SKM-1 treated with dmso at 0.1 percent for 144 hours (cell line): Measurements from ENCODE around the gene PRAMEF11.
"Not testable (repeated sequence)": the region's sequence is repeated elsewhere in the genome, so short reads cannot be mapped to it uniquely, and the experiment has no call there.

Experiments
- DNase-seq: peaks from one replicate; lab custom pipeline; 2025; ENCODE audit not compliant: unreplicated experiment; lab: John Stamatoyannopoulos, UW

The PRAMEF11 gene

DNA sequence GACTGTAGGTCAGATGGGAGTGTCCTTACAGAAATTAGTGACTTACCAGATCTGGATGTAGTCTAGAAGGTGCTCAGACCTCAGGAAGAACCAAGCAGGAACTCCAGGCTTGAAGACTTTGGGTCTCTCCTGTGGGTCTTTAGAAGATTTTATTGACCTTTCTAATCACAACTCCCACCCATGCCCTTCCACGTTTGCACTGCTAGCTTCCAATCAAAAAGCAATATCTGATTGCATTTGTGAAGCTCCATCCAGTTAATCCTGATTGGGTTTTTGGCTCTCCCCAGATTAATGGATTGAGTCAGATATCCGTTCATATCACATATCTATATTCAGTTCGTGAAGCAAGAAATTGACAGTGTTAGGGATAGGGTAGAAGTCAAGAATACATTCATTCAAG is at the start of gene PRAMEF11:
Gene PRAMEF11, minus strand, starts transcription at position 101 of the 400 bp plus-strand sequence. CDS start 2,621 bp downstream, outside the sequence.
- not testable (repeated sequence) for DNase-seq

DNA sequence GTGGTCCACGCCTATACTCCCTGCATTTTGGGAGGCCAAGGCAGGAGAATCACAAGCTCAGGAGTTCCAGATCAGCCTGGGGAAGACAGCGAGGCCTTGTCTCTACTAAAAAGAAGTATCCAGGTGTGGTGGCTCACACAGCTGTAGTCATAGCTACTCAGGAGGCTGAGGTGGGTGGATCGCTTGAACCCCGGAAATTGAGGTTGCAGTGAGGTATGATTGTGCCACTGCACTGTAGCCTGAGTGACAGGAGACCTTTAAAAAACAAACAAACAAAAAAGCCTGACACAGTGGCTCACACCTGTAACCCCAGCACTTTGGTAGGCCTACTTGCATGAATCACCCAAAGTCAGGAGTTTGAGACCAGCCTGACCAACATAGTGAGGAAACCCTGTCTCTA is 47.2 kb upstream of the PRAMEF11 start:
- not testable (repeated sequence) for DNase-seq

DNA sequence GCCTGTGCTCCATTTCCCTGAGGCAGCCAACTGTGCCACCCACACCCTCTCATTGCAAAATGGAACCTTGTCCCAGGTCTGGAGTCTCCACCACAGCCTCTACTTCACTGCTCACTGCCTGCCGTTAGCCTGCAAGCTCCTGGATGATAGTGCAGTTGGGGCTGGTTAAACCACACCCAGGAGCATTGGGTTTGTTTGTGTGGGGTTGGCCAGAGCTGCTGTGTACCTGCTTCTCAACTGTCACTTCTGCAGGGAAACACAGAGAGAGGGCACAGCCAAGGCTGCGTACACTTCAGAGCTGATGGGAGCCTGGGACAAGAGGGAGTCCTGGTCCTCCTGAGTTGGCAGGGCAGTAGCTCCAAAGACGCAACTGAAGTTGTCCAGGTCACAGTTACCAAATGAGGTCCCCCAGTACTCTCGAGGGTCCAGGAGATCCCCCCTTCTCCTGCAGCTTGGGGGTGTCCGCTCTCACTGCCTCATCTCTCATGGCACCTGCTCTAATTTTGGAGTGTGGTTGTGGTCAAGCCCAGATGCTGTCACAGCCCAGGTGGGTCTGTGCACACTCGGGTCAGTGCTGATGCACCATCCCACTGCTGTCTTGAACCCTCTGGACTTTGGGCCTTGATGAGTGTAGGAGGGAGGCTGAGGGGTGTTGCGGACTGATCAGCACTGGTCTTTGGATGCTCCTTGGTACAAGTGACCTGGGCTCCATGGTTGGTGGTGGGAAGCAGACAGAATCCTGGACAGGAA is 32.1 kb upstream of the PRAMEF11 start:
- DNase-seq, result not testable (repeated sequence)

DNA sequence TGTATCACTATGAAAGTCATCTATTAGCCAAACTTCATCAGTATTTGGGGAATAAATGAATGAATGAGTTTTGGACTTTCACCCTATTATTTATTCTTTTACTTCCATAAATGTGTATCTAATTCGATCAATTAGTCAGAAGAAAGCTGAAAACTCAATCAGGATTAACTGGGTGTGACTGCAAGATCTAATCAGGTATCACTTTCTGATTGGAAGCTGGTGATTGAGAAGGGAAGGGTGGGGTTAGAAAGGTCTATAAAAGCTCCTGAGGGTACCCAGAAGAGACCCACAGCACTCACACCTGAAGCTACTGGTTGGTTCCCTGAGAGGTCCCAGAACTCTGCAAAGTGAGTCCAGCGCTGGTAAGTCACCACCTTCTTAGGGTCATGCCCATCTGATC is 25.6 kb upstream of the PRAMEF11 start, which contains the start of gene PRAMEF2:
Gene PRAMEF2, plus strand, starts transcription at position 301 of the 400 bp plus-strand sequence. CDS start 1,924 bp downstream, outside the sequence.
- not testable (repeated sequence) for DNase-seq

DNA sequence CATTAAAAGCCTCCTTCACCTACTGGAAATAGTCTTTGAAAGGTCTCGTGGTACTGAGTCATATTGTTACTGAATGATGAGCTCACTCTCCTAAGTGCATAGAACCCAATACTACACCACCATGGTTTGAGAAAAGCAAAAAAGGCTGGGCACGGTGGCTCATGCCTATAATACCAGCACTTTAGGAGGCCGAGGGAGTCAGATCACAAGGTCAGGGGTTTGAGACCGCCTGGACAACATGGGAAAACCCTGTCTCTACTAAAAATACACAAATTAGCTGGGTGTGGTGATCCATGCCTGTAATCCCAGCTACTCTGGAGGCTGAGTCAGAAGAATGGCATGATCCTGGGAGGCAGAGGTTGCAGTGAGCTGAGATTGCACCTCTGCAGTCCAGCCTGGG is 20.6 kb upstream of the PRAMEF11 start:
- no peak for DNase-seq

DNA sequence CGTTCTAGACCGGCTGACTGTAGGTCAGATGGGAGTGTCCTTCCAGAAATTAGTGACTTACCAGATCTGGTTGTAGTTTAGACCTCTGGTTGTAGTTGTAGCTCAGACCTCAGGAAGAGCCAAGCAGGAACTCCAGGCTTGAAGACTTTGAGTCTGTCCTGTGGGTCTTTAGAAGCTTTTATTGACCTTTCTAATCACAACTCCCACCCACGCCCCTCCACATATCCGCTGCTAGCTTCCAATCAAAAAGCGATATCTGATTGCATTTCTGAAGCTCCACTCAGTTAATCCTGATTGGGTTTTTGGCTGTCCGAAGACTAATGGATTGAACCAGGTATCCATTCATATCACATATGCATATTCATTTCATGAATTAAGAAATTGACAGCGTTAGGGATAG is 17.4 kb upstream of the PRAMEF11 start, which contains the start of gene HNRNPCL1:
Gene HNRNPCL1, minus strand, starts transcription at position 101 of the 400 bp plus-strand sequence. CDS start 431 bp downstream, outside the sequence.
- not testable (repeated sequence) for DNase-seq

DNA sequence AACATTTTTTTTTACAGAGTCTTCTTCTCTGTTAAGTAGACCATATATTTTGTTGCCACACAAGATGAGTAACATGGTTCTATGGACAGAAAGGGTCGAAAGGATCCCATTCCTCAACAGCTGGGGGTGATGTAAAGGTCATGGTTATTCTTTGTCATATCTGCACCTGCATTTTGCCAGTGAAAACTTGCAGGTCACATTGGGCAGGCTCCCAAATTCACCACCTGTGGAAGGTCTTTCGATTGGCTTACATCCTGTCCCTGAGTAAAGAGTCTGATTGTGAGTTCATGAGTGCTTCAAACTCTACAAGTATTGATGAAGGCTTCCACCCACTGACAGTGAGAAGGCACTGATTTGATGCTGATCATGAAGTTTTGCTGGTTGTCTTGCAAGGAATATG is 2.0 kb upstream of the PRAMEF11 start:
- not testable (repeated sequence) for DNase-seq

DNA sequence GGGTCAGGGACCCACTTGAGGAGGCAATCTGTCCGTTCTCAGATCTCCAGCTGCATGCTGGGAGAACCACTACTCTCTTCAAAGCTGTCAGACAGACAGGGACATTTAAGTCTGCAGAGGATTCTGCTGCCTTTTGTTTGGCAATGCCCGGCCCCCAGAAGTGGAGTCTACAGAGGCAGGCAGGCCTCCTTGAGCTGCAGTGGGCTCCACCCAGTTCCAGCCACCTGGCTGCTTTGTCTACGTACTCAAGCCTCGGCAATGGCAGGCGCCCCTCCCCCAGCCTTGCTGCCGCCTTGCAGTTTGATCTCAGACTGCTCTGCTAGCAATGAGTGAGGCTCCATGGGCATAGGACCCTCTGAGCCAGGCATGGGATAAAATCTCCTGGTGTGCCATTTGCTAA is 12.1 kb downstream of the PRAMEF11 start:
- not testable (repeated sequence) for DNase-seq

DNA sequence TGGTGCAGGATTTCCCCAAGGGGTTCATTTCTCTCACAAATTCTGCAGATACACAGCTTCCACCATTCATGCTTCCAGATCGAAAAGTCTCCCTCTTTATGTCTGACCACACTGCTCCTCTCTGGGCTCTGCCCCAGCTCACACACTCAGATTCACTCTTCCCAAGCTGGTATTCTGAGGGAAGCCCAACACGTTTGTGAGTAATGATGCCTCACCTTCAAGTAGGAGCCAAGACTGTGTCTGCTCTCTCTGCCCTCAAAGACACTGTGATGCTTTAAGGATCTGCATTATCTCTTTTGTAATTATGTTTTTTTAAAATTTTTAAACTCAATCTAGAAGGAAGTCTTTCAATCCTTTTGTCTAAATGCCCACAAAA is 19.8 kb downstream of the PRAMEF11 start:
- DNase-seq, result no peak

DNA sequence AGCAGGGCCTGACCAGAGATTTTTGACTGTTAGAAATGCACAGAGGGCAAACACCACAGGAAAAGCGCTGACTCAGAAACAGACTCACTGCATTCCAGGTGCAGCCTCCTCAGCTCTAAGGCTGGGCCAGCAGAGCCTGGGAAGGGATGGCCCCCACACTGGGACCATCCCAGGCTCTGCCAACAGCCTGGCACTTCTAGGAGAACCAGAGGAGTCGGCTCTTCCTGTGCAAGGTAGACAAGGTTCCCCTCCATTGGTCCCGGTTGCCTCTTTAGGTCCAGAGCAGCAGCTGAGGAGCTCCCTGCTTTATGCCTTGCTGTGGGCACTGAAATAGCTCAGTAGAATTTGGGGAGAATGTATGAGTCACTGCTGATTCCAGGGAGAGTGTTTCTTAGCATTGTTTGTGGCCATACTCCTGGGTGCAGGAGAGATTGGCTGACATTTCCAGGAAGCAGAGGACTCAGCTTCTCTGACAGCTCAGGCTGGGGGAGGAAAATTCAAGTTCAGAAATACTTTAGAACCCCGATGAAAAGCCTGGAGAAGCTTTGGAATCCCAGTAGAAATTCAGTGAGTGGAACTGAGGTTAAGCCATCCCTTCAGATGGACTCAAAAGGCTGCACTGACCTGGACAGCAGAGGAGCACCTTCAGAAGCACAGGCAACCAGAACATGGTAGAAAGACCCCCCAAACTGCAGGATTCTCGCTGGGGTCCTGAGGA is 20.4 kb downstream of the PRAMEF11 start:
- DNase-seq, result no peak

DNA sequence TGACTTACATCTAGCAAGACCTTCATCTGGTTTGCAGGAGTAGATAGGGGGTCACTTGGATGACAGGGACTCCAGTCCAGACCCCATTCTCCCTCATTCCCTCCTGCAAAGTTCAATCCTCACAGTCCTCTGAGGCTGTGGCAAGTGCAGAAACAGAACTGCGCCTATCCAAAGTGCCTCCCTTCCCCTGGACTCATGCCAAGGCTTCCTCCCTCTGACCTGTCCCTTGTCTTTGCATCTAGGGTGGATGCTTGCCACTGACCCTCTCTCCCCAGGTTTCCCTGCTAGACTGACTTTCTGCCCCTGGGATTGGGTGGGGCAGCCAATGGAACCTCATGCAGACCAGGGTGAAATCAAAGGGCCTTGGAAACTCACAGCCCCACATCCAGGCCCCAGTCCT is 21.3 kb downstream of the PRAMEF11 start:
- no peak for DNase-seq

DNA sequence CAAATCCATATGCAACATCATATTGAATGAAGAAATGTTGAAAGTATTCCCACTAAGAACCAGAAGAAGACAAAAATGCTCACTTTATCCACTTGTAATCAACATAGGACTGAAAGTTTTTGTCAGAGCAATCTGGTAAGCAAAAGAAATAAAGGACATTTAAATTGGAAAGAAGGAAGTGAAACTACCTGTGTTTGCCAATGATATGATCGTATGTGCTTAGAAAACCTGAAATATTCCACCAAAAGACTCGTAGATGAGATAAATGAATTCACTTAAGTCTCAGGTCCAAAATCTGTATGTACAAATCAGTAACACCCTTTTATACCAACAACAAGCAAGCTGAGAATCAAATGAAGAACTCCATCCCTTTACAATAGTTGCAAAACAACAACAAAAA is 31.5 kb downstream of the PRAMEF11 start:
- DNase-seq, result no peak

DNA sequence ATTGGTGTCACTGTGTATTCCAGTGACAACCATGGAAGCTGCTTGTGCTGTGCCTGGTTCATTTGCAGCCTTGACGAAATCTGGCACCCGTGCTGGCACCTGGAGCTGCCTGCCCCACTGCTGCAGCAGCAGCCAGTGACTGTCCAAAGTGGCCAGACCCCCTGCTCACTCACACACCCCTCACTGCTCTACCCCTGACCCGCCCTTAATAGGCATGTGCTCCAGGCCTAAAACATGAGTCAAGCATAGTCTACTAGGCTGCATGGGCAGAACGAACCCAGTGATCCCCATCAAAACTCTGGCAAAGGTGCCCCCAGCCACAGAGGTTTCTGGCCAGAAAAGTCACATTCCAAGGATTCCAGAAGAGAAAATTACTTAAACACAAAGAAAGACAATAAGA is 32.3 kb downstream of the PRAMEF11 start:
- no peak for DNase-seq

DNA sequence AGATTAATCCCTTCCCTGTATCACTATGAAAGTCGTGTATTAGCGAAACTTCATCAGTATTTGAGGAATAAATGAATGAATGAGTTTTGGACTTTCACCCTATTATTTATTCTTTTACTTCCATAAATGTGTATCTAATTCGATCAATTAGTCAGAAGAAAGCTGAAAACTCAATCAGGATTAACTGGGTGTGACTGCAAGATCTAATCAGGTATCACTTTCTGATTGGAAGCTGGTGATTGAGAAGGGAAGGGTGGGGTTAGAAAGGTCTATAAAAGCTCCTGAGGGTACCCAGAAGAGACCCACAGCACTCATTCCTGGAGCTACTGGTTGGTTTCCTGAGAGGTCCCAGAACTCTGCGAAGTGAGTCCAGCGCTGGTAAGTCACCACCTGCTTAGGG is 40.1 kb downstream of the PRAMEF11 start, which contains the start of gene PRAMEF1:
Gene PRAMEF1, plus strand, starts transcription at position 301 of the 400 bp plus-strand sequence. CDS start 1,831 bp downstream, outside the sequence.
- not testable (repeated sequence) for DNase-seq

DNA sequence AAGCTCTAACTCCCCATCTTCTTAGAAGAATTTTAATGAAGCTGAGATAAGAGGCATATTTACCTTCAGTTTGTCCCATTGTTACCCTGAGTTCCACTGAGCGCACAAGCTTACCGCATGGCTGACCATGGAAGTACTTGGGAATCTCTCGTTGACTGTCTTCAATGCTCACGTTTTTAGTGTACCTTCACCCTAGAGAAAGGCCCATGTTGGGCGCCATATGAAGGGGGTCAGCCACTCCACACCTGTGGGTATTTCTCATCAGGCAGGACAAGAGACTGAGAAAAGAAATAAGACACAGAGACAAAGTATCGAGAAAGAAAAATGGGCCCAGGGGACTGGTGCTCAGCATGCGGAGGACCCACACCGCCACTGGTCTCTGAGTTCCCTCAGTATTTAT is 46.5 kb downstream of the PRAMEF11 start:
- DNase-seq, result not testable (repeated sequence)

DNA sequence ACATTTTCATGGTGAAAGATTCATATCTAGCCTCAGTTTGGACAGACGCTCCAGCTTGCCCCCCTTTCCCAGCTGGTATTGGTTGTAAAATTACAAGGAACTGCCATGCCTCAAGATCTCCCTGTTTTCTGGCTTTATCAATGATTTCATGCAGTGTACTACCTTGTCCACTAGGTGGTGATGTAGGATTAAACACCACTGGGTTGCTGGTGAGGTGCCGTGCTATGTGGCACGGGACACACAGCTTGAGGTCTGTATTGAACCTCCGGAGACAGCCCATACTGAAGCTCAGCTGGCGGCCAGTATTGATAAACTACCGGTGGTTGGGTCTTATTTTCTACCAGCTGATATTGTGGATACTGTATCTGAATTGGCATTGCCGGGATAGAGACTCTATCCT is 47.4 kb downstream of the PRAMEF11 start:
- not testable (repeated sequence) for DNase-seq

DNA sequence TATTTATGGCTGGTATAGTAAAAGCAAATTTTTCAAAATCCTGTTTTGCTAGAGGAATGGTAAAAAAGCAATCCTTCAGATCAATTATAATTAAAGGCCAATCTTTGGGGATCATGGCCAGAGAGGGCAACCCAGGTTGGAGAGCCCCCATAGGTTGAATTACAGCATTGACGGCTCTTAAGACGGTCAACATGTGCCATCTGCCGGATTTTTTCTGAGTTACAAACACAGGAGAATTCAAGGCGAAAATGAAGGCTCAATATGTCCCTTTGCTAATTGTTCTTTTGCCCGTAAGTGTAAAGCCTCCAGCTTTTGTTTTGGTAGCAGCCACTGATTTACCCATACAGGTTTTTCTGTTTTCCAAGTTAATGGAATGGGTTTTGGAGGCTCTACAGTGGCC is 49.7 kb downstream of the PRAMEF11 start:
- not testable (repeated sequence) for DNase-seq

DNA sequence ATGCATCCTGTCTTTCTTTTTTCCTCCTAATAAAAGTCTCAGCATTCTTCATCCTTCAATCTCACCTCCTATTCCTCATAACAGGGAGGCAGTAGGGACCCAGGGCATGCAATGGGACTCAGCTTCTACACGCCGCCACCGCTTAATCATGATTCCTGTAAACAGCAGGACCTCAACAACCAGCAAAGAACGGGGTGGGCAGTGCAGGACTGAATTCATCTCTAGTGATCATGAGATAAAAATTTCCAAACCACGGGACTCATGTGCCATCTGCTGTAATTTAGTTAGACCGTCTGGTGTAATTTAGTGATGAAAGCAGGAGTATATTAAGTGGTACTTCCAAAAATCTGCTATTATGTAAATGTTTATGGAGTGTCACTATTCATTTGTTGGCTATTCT is 52.3 kb downstream of the PRAMEF11 start:
- DNase-seq, result no peak

DNA sequence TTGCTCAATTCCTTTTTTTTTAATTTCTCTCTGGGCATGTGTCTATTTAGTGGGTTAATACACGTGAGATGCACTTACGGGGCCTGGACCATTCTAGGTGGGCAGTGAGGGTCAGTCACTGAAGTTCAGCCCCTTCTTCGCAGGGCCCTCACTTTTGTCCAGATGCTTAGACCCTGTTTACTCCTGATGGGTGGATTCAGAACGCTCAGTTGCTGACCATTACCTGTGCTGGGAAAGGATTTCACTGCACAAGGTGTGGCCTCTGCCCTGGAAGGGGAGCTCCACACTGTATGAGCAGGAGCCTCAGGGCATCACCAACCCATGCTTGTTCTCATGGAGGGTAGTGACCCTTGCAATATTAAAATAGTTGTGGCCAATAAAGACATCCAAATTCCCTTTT is 53.1 kb downstream of the PRAMEF11 start:
- DNase-seq, result no peak

DNA sequence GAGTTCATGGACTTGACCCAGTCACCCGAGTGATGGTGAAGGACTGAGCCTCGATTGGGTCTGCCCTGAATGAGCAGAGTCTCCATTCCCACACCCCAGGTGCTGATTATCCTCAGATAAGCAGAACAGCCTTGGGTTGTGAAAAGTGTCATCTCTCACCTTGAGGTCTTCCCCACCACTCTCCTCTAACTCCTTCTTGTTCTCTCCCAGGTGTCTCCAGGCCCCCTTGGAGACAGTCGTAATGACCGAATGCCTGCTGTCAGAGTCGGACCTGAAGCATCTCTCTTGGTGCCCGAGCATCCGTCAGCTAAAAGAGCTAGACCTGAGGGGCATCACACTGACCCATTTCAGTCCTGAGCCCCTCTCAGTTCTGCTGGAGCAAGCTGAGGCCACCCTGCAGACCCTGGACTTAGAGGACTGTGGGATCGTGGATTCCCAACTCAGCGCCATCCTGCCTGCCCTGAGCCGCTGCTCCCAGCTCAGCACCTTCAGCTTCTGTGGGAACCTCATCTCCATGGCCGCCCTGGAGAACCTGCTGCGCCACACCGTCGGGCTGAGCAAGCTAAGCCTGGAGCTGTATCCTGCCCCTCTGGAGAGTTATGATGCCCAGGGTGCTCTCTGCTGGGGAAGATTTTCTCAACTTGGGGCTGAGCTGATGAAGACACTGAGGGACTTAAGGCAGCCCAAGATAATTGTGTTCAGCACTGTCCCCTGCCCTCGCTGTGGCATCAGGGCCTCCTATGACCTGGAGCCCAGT is 54.2 kb downstream of the PRAMEF11 start:
- no peak for DNase-seq

DNA sequence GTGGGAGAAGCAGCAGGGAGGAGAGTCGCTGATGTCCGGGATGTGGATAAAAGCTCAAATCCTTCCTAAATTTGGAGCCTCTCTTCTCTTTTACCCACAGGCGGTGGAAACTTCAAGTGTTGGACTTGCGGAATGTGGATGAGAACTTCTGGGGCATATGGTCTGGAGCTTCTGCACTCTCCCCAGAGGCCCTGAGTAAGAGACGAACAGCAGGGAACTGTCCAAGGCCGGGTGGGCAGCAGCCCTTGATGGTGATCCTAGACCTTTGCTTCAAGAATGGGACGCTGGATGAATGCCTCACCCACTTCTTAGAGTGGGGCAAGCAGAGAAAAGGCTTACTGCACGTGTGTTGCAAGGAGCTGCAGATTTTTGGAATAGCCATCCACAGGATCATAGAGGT is 55.8 kb downstream of the PRAMEF11 start:
- no peak for DNase-seq
